Fibroblast of peridontal ligament (primary cell): ENCODE measurements around the gene MAMLD1.
"Not testable (repeated sequence)": the region's sequence is repeated elsewhere in the genome, so short reads cannot be mapped to it uniquely, and the experiment has no call there.

Experiments used
- DNase-seq: peaks from one replicate; pipeline ENCODE4 v3.0.0-alpha.2; 2010; ENCODE audit errors: extremely low read depth

Gene MAMLD1, protein sequence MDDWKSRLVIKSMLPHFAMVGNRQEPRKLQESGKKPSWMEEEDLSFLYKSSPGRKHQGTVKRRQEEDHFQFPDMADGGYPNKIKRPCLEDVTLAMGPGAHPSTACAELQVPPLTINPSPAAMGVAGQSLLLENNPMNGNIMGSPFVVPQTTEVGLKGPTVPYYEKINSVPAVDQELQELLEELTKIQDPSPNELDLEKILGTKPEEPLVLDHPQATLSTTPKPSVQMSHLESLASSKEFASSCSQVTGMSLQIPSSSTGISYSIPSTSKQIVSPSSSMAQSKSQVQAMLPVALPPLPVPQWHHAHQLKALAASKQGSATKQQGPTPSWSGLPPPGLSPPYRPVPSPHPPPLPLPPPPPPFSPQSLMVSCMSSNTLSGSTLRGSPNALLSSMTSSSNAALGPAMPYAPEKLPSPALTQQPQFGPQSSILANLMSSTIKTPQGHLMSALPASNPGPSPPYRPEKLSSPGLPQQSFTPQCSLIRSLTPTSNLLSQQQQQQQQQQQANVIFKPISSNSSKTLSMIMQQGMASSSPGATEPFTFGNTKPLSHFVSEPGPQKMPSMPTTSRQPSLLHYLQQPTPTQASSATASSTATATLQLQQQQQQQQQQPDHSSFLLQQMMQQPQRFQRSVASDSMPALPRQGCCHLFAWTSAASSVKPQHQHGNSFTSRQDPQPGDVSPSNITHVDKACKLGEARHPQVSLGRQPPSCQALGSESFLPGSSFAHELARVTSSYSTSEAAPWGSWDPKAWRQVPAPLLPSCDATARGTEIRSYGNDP

GRCh38 chrX:150362599-150363481 lies at the start of gene MAMLD1:
TSS of gene MAMLD1 (plus strand) at chrX:150363317. CDS start at chrX:150445517, 82,200 bp downstream.
- peak; percentile 79 for DNase-seq

DNA sequence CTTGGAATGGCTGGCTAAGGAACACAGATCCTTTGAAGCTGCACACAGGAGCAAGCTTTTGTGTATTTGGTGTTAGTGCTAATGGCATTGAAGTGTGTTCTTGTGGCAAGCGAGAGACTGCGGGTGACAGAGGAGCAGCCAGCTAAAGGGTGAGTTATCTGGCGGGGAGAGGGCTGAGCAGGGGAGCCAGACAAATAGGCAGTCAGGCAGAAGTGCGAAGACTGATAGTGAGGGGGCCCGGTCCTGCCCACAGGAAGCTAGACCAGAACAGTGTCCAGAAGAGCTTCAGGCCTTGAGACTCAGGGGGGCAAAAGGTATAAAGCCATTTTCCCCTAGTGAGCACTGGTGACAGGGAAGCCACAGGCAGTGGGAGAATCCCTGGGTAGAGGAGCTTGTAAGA lies 49.6 kb upstream of the MAMLD1 start:
- DNase-seq = no peak

- no peak for DNase-seq
These were observed 48.9 kb upstream of the MAMLD1 start for GRCh38 chrX:150314186-150314585.

DNA sequence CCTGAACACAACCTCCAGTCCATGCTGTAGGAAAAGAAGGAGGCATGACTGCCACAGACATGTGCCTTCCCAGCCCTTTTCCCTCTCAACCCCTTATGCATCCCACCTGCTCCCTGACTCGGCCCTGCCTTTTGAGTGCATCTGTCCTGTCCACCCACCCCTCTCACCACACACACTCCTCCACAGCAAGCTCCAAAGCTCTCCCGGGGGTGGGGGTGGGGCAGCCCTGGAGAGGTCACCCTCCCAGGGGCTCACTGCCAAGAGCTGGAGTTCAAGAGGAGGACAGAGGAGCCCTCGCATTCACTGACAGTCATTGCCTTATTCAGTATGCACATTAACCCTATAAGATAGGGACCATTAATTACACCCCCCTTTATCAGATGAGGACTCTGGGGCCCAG lies 46.6 kb upstream of the MAMLD1 start:
- DNase-seq = no peak

DNA sequence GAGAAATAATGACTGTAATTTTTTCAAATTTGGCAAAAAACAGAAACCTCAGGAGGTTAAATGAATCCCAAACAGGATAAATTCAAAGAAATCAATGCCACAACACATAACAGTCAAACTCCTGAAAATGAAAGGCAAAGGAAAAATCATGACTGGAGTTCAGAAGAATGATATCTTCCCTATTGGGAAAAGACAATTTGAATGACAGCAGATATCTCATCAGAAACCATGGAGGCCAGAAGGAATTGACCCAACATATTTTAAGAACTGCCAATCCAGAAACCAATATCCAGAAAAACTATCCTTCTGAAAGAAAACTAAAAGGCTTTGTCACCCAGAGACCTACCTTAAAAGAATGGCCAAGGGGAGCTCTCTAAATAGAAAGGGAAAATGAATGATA lies 40.1 kb upstream of the MAMLD1 start:
- DNase-seq = no peak

- peak; percentile 71 for DNase-seq
These were observed 38.9 kb upstream of the MAMLD1 start for GRCh38 chrX:150324035-150324728.

GRCh38 chrX:150324919-150325318 lies 38.2 kb upstream of the MAMLD1 start:
- no peak for DNase-seq

GRCh38 chrX:150326541-150327247 lies 36.4 kb upstream of the MAMLD1 start:
- no peak for DNase-seq

GRCh38 chrX:150329282-150329681 lies 33.8 kb upstream of the MAMLD1 start:
- DNase-seq = no peak

DNA sequence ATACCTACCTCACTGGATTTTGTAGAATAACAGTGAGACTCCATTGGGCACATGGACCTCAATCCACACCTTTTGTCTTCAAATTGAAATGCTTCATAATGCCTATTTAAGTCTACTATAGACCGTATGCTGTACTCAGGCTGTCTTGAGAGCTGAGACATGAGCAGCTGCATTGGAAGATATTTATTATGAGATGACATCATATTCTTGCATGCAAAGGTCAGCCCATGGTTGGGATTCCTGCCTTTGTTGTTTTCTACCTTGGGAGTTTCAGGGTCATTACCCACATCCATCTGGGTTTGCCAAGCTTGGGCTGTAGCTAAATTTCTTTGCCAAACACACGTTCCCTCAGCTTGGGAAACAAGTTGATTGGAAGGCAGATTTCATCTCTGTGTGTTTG lies 33.2 kb upstream of the MAMLD1 start:
- peak; percentile 24 for DNase-seq

DNA sequence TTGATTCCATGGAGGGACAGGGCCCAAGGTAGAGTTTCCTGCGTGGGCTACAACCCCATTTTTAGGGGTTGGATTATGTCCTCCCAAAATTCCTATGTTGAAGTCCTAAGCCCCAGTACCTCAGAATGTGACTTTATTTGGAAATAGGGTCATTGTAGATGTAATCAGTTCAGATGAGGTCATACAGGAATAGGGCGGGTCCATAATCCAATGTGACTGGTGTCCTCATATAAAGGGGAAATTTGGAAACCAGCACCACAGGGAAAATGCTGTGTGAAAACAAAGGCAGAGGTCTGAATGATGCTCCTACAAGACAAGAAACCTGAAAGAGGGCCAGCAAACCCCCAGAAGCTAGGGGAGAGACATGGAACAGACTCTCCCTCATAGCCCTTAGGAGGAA lies 31.1 kb upstream of the MAMLD1 start:
- DNase-seq = no peak

DNA sequence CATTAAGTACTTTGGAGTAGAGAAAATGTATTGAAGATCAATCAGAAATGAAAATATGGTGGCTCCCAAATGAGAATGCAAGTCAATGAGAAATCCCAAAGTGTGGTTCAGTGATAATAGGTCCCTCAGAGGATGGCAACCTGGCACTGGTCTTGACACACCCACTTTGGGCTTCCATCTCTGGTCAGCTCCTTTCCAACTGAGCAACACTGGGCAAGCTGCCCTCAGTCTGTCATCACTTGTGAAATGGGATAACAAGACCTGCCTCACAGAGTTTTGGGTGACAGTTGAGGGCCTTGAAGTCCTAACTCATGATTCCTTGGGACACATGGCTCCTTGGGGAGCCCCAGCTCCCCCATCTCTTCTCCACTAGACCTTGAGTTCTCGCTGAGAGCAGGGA lies 29.0 kb upstream of the MAMLD1 start:
- no peak for DNase-seq

DNA sequence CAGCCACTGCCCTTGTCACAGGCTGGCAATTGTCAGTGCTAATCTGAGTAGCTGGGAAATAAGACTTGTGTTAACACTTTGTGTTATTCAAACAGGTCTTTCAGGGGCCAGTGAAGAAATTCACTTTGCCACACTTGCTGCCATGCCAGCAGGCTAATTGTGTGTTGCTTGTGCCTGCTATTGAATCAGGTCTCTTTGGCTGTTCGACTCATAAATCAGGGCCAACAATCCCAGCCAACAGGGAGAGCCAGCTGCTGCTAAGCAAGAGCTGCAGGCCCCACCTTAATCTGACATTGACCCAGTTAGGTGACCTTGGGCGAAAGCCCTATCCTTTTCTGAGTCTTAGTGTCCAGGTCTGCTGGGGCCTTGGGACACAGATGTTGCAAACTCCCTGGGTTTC lies 28.1 kb upstream of the MAMLD1 start:
- DNase-seq = no peak

DNA sequence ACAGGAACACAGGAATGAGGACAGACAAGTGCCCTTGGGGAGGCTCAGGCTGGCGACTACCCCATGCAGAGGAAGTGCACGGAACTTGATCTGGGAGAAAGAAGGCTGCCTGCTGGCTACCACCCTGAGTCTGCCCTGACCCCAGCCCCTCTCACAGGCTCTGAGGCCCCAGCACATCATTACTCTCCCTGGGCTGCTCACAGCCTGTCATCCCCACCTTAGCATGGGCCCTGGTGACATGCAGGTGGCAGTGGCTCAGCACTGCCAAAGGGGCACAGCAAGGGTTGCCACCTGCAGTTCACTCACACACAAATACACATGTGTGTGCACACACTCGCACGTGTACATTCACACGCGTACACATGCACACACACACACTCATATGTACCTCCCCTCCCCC lies 26.1 kb upstream of the MAMLD1 start:
- DNase-seq = no peak

- DNase-seq = no peak
These were observed 25.6 kb upstream of the MAMLD1 start for GRCh38 chrX:150337536-150337935.

DNA sequence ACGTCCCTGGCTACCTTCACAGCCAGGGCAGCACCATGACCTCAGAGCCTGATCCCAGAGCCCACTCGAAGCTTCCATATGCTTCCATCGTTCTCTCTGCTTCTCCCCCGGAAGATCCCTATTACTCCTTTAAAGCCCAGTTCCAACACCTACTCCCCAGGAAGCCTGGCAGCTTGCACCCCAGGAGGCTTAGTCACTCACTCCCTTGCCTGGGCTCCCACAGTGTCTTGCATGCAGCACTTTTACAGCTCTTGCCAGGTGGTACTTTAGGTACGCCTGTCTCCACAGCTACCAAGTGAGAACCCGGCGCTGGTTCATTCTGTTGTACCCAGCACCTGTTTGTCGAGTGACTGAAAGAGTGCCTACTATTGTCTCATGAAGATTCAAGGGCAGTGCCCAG lies 24.5 kb upstream of the MAMLD1 start:
- DNase-seq = no peak

- no peak for DNase-seq
These were observed 23.4 kb upstream of the MAMLD1 start for GRCh38 chrX:150339736-150340135.

- DNase-seq = not testable (repeated sequence)
These were observed 22.8 kb upstream of the MAMLD1 start for GRCh38 chrX:150340326-150340725.

GRCh38 chrX:150347471-150347870 lies 15.6 kb upstream of the MAMLD1 start:
- DNase-seq = no peak

DNA sequence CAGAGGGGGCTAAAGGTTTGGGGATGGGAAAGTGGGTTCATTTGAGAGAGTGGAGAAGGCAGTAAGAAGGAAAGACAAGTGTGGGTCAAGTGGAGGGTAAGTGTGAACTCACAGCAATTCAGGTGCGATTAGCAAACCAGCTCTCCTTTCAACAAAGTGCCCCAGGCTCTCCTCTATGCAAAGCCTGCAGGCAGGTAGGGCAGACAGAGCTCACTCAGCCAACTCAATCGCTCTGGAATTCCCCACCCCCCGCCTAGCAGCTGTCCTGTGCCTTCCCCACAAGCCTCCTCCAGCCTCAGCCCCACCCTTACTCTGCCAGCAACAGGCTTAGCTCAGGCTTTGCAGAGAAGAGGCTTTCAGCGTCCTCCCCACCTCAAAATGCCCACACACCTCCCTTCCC lies 14.8 kb upstream of the MAMLD1 start:
- no peak for DNase-seq

- DNase-seq = no peak
These were observed 11.0 kb upstream of the MAMLD1 start for GRCh38 chrX:150352114-150352513.
